ENCODE results near the gene TPPP.

- TF ChIP-seq EZH2phosphoT487 (IDR thresholded peaks at IDR 0.05; ENCODE audit: insufficient read depth, low read depth) (no peak), EZH2 (IDR thresholded peaks at IDR 0.05; ENCODE audit: insufficient read depth, poor library complexity, severe bottlenecking) (no peak)
Observed at GRCh38 chr5:668283-668995, 24.7 kb downstream of the TPPP start.

All from GM23248 (cell line).